Glomerular endothelial cell (primary cell): ENCODE results near the gene CACNA2D2. TPM values are rescaled to one million over a fixed set of nuclear protein-coding genes. Genes with fewer than 3 reads are reported as not detected.

Experiments
- DNase-seq: peaks from one replicate; pipeline ENCODE4 v3.0.0-alpha.2; 2011; ENCODE audit warnings: low read depth, low spot score; ENCODE audit errors: extremely low read depth
- total RNA-seq: library from RNA; depleted of rRNA; stranded (reverse); fragments of >200 nt; gene quantifications from 2 replicates; pipeline ENCODE4 v1.2.3, GENCODE V29; 2015

The CACNA2D2 gene
- total RNA-seq, 1 donor from 2014 or later: not detected

DNA sequence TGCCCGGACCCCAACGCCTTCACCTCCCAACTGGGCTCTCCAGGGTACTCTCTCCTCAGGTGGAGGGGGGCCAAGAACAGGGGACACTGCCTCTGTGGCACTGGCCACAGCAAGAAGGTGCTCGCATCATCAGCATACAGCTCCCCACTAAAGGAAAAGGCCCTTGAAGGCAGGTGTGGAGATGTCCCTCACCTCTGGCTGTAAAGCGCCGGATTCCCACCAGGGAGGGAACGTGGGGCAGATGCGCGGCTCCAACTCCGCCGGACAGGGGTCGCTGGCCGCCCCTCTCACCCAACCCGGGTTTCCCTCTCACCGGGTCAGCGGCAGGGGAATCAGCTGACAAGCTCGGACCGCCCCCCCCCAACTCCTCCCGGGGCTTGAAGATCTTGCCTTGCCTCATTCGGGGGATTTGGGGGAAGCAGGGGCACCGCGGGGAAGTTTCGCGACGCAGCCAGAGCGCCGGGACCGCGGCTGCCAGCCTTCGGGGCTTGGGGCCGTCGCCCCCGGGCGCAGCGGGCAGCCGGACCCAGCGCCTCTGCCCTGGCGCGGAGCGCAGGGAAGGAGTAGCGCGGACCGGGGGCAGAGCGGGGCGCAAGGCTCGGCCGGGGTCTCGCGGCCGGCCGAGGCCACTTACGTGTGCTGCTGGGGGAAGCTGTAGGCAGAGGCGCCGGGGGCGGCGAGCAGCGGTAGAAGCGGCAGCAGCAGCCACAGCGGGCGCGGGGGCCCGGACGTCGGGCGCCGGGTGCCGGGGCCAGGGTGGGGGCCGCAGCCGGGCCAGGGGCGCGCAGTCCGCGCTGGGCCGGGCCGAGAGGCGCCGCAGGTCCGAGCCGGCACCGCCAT, 630 bp downstream of the CACNA2D2 start:
- no peak for DNase-seq

DNA sequence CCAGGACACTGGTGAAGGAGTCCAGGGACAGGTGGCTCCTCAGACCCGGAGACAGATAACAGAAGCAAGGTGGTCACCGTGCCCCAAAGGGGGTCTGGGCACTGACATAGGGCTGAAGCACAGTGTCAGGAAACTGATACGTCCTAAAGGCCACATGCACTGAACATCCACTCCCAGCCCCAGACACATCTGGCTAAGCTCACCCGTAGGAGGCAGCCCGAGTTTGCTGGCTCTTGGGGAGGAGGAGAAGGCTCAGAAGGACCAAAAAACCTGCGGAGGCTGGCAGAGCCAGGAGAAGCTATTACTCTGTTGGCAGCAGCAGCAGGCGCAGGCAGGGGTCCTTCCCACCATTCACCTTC, 1.2 kb downstream of the CACNA2D2 start:
- no peak for DNase-seq

DNA sequence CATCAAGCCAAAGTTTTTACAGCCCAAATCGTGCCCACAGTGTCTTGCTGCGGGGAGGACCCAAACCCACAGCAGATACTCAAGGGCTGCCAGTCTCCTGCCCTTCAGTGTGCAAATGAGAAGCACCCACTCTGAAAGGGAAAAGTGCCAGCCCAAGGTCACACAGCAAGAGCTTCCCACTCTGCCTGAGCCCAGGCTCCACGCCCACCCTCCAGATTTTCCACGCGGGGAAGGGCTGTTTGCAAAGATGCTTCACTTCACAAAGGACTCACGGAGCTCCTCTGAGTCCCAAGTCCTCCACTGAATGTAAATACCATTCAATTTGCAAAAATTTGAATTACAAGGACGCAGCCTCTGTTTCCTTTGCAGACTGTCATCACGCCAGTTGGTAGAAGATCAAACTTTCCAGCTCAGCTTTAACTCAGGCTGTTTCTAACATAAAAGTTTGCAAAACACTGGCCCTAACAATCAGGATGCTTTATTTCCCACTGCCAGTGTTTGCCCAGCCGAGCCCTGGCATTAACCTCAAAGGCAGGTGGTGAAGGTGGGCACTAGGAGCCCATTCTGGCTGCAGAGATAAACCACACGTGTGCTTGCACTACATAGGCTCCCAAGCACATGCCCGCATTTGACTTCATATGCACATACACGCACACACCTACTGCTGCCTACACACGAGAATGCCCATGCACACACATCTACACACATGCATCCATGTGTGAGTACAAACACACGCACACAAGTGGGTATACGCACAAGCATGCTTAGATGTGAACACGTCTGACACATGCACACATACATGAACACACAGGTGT, 7.6 kb downstream of the CACNA2D2 start:
- DNase-seq: no peak

DNA sequence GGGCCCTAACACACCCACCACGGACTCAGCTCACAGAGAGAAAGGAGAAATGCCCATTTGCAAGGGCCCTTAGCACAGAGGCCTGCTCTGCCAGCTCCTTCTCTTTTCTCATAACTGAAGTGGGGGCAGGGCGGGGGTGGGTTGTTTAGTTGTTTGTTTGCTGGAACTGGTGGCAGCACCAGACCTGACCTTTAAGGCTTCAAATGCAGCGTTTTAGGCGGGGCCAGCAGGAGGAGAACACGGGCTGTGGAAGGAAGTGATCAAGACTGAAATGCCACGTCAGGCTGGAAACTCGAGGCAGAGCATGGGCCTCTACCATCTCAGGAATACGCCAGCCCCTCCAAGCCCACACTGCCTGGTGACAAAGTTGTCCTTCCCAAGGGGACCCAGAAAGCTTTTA, 9.3 kb downstream of the CACNA2D2 start:
- no peak for DNase-seq

DNA sequence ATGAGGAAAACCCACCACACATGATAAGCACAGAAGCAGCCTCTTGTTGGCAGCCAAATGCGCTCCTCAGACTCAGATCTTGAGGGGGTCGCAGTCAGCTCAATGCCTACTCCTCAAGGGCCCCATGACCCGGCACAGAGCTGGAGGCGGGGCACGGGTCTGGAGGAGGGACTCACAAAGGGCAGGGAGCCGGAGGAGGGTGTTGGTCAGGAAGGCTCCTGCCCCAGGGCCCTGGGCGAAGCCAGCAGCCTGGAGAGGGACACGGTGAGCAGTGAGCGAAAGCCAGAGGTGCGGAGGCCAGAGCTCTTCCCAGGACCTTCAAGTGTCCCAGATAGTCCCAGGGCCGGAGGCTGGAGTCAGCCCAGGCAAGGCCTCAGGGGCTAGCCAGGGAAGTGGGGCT, 9.8 kb downstream of the CACNA2D2 start:
- DNase-seq: no peak

DNA sequence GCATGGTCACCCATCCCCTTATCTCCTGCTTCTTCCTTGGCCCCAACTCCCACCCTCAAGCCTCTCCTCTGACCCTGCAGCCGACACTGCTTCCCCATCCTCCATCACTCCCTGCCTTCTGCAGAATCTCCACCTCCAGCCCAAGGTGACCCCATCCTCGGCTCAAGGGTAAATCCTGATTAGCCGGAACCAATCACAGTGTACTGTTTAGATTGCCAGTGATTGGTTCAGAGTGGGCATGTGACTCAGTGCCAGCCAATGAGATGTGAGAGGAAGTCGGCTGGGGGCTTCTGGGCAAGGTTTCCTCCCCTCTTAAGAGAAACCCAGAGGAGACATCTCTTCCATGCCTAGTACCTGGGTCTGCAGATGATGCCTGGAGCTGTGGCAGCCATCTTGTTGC, 10.3 kb downstream of the CACNA2D2 start:
- no peak for DNase-seq

DNA sequence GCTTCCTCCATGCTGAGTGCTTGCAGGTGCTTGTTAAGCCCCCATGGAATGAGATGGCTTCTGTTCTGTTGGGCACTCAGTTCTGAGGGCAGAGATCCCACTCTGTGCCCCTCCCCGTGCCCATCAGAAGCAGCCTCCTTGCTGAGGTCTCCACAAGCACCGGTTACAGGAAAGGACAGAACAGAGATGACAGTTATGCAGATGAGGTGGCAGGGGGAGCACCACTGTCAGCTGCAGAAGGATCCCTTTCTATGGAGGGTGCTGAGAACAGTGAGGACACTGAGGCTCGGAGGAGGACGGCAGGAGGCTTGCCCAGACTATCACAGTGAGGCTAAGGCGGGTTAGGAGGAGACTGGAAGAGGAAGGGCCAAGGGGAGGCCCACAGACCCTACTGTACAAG, 12.4 kb downstream of the CACNA2D2 start:
- DNase-seq: no peak

DNA sequence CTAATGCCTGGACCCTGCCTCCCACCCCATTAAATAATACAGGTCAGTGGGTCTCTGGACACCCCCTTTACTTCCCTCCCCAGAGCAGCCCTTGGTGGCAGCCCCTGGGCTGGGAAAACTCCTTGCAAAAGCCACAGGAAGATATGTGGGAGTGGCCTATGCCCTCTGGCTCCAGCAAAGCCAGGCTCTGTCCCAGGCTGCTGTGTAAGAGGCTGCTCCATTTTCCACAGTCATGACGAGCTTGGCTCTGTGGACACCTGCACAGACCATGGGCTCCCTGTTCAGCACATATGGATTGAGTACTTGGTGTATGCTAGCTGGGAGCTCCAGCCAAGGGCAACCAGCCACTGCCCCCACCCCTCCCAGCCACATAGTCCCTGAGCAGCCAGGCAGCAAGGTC, 13.0 kb downstream of the CACNA2D2 start:
- no peak for DNase-seq

GRCh38 chr3:50487181-50487580, 16.3 kb downstream of the CACNA2D2 start:
- no peak for DNase-seq

- DNase-seq: no peak
Observed at GRCh38 chr3:50486219-50486888, 17.1 kb downstream of the CACNA2D2 start.

DNA sequence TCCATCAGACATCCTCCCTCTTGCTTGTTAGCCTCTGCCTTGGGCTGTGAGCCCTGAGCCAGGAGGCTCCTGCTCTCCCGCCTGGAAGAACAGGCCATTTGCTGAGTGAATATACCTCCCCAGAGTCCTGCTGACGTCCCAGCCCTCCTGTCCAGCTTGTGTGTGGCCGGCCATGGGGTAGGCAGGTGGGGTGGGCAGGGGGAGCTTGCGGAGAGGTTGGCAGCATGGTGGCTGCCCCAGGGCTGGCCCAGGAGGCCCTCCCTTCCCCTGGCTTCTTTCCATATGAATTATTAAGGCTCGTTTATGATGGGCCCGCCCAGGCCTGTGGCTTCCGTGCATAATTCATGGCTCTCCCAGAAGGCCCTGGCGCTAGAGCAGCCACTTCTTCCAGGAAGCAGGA, 18.7 kb downstream of the CACNA2D2 start:
- no peak for DNase-seq

DNA sequence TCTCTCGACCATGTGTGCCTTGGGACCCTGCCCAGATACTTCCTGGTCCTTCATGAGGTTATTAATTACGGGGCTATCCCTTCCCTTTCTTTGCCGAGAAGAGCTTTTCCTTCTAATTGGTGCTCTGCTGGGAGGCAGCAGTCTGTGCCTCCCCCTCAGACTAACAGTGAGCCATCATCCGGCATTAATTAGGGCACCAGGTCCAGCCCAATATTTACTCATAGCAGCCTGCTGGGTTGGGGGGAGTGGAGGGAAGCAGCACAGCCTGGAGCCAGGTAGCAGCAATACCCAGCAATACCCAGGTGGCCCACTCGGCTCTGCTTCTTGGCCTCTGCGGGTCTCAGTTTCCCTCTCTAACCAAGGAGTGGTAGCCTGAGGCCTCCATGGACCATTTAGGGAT, 20.1 kb downstream of the CACNA2D2 start:
- no peak for DNase-seq

- DNase-seq: no peak
Observed at GRCh38 chr3:50481992-50482391, 21.4 kb downstream of the CACNA2D2 start.

DNA sequence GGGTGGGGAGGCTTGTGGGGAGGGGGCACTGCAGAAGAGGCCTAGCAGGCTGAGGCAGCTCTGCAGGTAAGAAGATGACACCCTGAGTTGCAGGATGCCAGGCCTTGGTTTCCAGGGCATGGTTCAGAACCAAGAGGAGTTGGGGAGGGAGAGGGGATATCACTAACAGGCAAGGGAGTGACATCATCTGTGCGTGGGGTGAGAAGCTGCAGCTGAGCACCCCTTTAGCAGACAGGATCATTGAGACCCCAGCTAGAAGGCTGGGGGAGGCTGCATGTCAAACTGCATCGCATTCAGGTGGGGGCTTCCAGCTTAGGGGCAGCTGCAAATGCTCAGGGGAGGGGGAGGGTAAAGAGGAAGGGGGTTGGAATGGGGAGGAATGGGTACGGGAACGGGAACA, 23.0 kb downstream of the CACNA2D2 start:
- DNase-seq: no peak

DNA sequence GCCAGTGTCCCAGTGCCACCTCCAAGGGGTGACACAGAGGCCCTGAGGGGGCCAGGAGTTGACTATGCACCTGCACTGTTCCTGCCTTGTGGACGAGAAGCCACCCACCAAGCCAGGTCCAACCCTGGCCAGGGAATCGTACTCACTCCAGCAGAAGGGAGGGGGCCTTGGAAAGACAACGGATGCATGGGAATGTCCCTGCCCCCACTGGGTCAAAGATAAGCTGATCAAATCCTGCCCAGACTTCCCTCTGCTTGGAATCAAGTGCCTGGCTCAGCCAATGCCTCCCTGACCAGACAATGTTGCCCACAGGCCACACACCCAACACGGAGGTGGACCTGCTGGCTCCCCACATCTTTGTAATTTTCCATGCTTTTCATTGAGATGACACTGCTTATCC, 23.9 kb downstream of the CACNA2D2 start:
- DNase-seq: no peak

DNA sequence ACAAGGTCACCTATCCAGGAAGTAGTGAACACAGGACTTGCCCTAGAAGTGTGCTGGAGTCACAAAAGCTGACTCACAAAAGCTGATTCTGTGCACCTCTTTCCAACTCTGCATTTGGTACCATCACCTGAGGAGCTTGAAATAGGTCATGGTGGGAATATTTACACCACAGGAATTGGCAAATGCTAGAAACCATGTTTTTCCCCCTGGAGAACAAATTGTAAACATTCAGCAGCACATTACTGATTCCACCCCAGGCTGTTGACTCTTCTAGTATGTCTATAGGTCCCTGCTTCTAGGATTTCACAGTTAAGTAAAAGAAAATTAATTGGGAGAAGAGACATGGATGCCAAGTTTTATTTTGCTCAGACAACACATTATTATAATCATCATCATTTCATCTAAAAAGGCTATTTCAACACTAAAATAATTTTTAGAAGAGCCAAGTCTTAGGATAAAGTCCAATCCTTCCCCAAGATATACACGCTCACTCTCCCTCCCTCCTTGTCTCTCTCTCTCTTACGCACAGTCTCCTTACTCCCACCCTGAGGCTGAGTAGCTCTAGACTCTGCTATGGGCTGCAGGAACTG, 24.7 kb downstream of the CACNA2D2 start:
- no peak for DNase-seq

GRCh38 chr3:50478051-50478450, 25.4 kb downstream of the CACNA2D2 start:
- no peak for DNase-seq

- DNase-seq: no peak
Observed at GRCh38 chr3:50475348-50475747, 28.1 kb downstream of the CACNA2D2 start.

DNA sequence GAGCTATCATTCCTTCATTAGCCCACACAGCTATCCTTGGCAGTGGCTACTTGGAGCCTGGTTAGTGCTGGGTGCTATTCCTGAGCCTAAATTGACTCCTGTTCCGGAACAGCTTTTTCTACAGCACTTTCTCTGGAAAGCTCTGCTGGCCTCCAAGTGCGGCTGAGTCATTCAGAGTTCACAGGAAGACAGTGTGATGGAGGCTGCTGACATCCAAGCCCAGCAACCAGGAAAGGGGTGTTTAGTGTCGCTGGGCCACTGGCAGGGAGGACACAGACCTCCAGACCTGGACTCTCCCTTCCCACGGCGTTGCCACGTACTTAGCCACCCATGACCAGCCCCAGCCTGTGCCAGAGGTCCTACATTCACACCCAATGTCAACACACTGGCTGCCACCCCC, 28.7 kb downstream of the CACNA2D2 start:
- no peak for DNase-seq

DNA sequence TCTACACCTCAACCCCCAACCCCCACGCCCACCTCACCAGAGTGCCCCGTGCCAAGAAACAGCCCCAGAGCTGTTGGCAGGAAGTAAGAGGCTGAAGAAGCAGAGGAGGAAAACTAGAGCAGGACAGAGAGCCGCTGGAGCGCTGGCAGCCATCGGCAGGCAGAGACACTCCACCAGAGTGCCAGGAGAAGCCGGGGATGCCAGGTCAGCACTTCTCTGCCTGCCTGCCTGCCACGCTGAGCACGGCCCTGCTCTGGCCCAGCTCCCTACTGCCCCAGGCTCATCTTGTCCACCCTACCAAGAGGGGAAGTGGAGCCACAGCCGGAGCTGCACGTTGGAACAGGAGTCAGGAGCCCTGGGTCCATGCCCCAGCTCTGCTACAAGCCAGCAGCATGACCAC, 29.7 kb downstream of the CACNA2D2 start:
- DNase-seq: no peak

DNA sequence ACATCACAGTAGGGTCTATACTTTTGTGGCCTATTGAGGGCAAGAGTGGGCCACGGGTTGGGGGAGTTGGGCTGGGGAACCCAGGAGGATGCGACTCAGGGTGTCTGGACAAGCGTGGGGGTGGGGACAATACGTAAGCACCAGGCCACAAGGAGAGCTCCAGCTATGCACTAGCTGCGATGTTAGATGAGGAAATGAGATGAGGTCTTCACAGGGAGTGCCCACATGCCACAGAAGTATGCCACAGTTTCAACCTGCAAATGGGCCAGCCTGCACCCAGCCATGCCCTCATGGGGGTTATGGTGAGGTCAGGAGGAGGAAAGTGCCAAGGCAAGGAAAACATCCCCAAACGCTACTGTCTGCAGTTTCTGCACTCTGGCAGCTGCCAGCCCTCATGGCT, 30.5 kb downstream of the CACNA2D2 start:
- no peak for DNase-seq
